T-helper 2 cell (primary cell): ENCODE measurements around the gene FHOD1.

Experiments used
- DNase-seq, 5 experiments: peaks; one replicate each; pipeline versions ENCODE4 v3.0.0 to v3.0.0-alpha.2; 2012 to 2022

FHOD1 gene

DNA sequence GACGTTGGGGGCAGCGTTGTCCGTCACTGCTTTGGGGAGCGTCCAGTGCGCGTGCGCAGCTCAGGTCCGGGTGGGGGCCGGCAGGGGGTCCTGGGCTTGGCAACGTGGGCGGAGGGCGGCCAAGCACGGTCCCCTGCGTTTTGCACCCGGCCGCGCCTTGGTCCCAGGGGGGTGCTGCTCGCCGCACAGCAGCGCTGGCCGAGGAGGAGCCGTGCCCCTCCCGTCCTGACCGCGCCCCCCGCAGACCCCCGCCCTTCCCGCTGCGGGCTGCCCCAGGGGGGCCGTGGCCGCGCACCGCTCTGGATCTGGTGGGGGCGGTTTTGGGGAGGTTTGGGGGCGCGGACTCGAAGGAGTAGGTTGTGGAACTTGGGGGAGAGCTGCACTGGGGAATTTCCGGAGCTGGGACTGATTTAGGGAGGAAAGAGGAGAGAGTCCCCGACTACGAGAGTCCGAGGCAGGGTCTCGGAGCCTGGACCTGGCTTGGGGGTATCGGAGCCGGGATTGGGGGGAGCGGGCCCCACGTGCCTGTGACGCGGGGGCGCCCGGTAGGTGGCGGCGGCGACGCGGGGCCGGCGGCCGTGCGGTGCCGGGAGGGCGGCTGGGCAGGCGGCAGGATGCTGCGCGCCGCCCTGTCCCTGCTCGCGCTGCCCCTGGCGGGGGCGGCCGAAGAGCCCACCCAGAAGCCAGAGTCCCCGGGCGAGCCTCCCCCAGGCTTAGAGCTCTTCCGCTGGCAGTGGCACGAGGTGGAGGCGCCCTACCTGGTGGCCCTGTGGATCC, 1.3 kb upstream of the FHOD1 start, which contains the start of gene SLC9A5:
TSS of gene SLC9A5 (plus strand) at position 579 of the 777 bp plus-strand sequence. CDS start at position 615, 36 bp downstream.
- DNase-seq, result peak in 1 of 5 experiments; percentile 45

DNA sequence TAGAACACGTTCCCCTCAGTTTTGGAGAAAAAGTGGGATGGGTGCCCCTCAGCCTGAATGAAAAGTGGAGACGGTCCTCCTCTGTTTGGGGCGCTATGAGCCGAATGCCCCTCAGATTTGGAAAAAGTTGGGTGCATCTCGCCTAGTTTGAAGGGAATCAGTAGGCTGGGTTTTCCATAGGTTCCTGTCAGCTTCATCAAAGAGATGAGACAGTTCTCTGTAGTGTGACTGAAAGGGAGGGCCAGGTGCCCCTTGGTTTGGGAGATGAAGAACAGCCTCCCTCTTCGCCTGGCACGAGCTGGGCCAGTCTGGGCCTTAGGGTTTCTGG, 756 bp upstream of the FHOD1 start:
- DNase-seq, result no peak

DNA sequence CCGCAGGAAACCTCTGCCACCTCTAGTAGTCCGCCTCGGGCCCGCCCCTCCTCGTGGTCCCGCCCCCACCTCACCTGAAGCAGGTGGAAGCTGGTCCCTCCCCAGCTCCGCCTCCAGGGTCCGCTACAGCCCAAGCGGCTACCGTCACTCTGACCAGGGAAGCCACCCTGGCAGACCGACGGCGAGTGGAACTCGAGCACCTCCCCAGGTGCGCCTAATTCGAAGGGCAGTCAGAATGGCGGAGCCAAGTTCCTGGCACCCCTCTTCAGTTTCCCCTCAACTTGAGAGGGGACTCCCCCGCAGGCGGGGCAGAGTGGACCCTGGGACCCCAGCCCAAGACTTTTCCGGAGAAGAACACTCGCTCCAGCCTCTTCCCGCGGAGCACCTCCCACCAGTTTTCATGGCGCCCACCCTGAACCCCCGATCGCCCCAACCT, 507 bp downstream of the FHOD1 start:
- peak in 2 of 5 experiments; percentile 30 to 38 for DNase-seq

DNA sequence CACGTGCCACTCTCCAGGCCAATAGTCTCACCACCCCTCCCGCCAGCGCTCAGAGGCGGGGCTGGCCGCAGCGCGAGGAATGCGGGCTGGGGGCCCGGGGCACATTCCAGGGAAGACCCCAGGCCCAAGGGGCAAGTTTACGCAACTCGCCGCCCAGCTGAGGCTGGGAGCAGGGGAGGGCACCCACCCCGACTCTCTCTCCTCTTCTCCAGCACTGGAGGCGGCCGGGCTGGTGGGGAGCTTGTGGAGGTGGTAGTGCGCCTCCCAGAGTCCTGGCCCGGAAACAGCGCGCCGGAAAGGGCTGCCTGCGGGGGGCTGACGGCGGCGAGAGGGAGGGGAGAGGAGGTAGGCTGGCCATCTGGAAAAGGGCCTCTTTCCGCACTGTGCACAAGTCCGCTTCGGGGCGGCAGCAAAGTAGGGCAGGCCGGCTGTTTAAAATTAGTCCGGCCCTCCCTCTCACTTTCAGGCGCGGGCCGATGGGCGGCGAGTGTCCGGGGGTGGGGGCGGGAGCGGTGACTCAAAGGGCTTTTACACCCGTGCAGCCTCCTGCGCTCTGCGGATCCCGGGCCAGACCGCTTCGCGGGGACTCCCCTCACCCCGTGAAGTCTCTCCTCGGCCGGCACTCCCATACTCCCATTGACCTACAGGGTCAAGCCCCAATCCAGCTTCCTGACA, 1.1 kb downstream of the FHOD1 start:
- DNase-seq, result peak in 3 of 5 experiments; percentile 29 to 64 (median 36)

DNA sequence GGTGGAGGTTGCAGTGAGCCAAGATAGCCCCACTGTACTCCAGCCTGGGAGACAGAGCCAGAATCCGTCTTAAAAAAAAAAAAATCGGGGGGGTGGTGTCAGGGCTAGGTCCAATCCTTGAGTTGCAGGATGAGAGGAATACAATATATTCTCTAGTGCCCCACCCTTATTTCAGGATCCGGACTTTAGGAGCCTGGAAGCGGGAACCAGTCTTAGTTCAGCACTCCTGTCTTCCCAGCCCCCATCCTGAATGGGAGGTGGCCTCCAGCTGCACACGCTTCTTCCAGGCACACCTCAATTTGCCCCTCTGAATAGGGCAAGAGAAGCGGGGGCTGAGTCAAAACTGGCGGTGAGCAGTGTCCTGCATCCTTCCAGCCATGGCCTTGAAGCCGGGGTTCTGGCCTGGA, 1.6 kb downstream of the FHOD1 start:
- DNase-seq, result no peak

DNA sequence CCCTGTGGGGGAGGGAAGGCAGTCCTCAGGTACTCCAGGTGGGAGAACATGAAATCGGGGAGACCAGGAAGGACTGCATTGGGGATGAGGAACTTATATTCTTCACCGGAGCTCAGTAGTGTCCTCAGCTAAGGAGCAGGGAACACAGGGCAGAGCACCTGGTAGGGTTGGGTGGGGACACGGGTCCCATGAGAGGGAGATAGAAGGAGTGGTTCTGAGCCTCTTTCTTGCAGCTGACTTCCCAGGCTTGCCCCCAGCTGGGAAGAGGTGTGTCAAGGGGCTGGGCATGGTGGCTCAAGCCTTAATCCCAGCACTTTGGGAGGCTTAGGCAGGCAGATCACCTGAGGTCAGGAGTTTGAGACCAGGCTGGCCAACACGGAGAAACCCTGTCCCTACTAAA, 2.1 kb downstream of the FHOD1 start:
- no peak for DNase-seq

DNA sequence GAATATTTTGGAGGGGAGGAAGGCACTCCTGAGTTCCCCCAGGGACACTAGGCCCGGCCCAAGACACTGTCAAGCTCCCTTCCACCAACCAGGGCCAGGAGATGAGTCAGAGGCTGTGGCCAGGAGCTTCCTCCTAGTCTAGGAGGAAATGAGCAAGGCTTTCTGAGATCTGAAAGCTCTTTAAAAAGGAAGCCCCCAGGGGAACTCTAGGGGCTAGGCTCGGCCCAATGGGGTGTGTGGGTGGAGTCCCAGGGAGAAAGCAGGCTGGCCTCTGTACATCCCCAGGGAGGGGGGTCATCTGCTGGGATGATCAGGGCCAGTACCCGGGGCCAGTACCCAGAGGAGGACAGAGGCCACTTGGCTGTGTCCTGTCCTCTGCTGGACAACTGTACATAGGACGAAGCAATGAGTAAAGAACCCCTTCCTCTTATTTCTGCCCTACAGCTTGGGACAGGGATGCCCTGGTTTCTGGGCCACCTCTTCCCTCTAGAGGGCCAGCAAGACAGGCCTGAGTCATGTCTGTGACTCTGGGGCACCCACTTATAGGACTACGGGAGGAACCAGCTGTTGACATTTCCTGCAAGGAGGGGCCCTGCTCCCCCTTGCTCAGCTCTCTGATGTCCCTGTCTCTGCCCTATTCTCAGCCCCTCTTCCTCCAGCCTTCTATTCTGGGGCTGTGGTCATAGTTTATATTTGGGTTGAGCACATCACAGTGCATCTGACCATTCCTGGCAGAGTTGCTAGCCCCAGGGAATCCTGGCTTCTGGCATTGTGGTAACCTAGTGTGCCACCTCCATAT, 2.7 kb downstream of the FHOD1 start:
- DNase-seq, result peak; percentile 35 to 89 (median 64)

DNA sequence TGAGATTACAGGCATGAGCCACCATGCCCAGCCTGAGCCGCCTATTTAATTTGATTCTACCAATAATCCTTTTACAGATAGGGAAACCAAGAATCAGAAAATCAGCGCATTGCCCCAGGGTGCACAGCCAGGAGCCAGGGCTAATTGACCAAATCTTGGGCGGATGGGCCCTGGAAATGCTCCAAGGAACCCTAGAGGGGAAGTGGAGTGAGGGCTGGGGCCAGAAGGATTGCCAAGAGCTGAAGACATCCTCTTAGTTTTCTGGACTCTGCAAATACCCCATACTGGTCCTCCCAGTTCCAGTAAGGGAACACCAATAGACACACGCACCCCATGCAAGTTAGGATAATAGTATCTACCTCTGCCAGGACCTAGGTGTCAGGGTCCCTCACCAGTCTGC, 3.8 kb downstream of the FHOD1 start:
- no peak for DNase-seq

DNA sequence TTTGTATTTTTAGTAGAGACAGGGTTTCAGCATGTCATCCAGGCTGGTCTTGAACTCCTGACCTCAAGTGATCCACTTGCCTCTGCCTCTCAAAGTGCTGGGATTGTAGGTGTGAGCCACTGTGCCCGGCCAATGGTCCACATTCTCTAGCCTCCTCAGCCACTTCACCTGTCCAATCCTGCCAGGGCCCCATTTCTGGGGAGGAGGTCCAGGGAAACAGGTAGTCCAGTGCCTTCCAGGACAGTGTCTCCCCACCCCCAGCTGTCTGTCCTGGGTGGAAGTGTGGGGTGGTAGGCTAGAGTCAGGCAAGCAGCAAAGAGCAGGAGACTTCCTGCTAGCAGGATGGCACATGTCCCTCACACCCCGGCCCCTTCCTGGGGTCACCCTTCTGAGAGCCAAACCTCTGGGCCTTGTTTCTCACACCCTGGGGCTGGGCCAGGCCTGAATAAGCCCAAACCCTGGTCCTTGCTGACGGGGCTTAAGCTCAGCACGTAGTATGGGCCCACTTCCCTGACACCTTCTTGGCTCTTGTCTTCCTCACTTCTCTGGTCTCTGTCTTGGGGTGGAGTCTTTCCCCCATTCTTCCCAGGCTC, 5.0 kb downstream of the FHOD1 start:
- DNase-seq, result no peak

DNA sequence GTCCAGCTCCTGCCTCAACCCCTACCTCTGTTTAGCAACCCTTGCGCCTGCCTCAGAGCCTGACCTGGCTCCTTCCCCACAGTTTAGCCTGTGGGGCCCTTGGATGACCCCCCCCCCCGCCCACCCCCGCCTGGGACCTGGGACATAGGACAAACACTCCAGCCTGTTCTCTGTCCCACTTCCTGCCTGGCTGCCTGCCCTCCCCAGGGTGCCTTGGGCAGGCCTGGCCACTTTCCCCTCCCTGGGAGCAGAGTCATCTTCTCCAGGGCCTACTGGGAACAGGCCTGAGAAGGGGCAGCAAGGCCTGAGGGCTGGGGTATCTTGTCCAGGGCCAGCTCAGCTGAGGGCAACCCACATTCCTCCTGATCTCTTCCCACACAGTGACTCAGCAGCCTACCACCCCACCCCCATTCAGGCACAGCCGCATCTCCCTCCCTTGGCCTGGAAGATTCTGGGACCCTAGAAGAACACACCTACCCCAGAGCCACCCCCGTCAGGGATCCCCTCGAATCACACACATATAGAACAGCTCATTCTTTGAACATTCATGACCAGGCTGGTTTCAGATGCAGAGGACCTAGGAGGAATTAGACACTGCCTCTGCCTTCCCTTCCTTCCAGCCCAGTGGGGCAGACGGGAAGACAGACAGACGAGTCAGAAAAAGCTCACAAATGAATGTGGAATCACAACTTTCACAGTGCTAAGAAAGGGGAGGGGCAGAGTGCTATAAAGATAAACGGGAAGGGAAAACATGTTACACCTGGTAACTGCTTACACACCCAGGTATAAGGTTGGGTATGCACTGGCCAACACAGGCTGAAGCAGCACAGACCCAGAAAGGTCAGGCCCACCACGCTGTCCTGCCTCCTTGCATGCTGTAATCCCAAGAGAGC, 6.0 kb downstream of the FHOD1 start:
- no peak for DNase-seq

DNA sequence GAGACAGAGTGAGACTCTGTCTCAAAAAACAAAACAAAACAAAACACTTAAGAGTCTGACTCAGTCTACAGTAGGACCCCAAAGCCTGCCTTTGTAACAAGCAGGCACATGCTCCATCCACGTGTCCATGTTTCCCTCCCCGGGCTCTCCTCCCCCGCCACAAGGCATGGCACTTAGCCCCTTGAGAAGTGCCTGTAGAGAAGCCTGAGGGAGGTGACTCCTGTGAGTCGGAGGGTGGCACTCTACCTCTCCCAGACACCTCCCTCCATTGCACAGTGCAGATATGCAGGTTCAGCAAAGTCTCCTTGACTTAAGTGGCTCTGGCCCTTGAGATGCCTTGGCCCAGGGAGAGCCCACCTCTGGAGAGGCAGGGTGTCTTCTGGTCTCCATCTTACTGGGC, 6.8 kb downstream of the FHOD1 start:
- no peak for DNase-seq

DNA sequence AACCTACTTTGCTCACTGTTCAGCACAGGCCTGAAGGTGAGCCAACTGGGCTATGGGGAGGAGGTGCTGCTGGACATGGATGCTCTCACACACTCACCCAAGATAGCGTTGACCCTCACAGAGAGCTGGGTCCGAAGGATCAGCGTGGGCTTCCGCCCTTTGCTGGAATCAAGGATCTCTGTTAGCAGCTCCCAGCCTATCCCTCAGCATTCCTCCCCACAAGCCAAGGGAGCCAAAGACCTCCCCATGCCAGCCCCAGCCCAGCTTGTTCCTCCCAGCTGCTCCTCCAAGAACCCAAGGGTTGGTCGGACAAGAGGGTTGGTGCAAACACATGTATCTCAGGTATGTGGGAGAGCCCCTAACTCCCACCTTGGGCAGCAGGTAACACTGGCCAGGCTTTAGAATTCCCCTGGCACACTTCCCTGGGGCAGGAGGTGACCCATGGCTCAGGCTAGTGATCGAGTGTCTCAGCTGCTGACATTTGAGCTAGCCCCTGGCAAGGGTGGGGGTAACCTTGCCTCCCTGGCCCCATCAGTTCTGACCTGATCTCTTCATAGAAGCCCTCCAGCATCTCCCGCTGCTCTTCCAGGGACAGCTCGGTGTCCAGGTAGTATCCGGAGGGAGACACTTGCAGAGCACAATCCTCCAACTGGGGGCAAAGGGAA, 8.3 kb downstream of the FHOD1 start:
- DNase-seq, result no peak

DNA sequence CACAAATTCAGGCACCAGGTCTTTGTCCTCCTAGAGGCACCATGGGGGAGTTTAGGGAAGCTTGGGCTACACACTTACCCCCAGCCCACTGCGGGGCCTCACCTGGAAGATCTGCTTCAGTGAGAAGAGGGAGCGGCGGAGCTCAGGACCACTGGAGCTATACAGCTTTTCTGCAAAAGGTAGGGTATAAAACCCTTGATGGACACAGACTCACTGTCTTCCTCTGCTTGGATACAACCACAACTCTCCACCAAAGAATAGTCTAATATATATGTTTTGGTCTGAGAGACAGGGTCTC, 9.1 kb downstream of the FHOD1 start:
- DNase-seq, result no peak

DNA sequence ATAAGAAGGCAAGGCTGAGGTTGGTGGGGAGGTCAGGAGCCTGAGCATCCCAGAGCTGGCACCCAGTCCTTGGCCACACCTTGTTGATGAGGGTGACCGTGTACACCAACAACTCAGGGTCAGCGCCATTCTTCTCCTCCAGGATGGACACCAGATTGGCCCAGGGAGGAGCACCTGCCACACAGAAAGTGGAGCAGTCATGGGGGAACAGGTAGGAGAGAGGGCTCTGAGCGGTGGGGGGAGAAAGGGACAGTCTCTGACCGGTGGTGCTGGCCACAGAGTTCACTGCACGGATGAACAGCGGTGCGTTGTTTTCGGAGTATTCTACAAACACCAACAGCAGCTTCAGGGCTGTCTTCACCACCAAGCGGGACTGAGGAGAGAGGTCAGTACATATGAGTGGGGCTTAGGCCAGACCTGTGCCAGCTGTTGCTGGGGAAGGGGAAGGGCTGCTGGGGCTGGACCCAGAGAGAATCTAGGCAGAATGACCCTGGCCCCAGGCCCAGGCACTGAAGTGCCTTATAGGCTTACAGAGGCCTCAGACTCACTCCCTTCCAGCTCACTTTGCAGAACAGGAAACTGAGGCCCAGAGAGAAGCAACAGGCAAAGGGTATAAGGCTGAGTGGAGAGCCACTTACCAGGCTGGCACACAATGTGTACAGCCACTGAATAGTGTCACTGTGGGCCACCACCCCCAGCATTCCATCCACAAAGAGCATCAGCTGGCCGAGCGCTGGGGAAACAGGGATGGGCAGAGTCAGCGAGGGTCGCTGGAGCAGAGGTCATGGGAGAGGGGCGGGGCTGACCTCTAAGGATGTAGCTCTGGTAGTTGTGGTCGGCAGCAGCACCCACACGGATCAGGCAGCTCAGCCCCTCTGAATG, 9.6 kb downstream of the FHOD1 start:
- no peak for DNase-seq

DNA sequence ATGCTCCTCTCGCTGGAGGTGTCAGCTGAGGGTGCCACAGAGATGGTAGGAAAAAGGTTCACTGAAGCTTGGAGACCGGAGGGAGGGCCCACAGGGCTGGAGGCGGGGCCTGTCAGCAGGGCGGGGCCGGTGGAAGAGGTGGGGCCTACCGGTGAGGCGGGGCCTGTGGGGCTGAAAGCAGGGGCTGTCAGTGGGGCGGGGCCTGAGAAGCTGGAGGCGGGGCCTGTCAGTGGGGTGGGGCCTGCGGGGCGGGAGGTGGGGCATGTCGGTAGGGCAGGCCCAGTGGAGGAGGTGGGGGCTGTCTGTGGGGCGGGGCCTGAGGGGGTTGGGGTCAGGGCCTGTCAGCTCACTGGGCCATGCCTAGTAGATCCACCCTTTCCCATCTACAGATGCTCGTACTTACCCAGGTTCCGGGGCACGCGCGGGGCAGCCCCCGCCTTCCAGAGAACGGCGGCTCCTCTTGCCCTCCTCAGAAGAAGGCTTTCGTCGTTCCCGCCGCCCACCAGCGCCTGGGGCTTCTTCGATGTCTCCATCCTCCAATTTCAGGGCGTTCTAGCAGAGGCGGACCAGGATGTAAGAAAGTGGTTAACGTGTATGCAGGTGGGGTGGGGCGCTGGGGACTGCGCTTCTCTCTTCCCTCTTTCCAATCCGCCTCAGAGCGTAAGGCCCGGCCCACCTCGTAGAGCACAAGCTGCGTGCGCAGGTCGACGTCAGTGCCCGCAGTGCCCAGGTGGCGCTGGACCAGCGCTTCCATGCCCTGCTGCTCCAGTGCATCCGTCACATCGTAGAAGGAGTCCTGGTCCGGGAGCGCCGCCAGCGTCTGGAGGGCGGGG, 10.5 kb downstream of the FHOD1 start:
- peak; percentile 56 to 80 (median 68) for DNase-seq

DNA sequence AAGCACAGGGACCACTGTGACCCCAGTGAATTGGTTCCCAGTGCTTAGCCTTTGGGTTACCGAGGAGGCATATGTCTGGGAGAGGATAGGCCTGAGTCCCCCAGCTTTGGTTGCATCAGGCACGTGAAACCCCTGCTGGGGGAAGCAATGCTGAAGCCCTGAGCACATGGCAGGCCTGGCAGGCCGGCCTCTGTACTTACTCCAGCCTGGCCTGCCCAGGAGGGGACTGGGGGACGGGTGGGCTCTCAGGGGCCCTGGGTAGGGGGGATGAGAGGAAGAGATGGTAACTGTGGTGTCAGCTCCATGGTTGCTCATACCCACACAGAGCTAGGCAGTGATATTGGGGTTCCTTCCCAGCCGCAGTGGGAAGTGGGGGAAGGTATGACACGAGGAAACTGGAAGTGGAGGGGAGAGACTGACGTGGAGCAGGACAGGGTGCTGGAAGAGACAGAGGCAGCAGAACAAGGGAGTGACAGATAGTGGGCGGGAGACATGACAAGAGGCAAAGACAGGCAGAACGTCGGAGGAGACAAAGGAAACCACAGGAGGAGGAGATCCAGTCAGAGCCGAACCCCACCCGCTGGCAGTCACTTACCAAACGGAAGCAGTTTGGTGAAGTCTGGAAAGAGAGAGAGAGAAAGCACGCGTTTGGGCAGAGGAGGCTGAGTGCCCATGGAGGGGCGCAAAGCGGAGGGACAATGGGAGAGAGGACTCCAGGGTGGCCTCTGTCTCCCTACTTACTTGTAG, 11.3 kb downstream of the FHOD1 start:
- DNase-seq, result peak in 3 of 5 experiments; percentile 36 to 92 (median 52)

DNA sequence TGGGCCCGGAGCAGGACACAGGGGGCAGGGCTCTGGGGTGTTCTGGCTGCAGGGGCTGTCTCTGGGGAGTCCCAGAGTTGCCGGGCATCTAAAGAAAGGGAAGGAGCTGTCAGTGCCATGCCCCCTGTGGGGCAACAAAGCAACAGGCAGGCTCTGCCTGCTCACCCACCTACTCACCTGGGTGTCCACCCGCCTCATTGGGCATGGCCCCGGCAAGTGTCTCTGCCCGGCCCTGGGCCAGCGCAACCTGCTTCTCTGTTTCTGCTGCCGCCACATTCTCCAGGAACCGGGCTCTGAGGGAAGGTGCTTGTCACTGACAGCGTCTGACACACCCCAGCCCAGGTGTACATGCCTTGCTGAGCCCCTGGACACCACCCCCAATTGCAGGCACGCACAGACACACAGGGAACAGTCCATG, 13.1 kb downstream of the FHOD1 start:
- no peak for DNase-seq

DNA sequence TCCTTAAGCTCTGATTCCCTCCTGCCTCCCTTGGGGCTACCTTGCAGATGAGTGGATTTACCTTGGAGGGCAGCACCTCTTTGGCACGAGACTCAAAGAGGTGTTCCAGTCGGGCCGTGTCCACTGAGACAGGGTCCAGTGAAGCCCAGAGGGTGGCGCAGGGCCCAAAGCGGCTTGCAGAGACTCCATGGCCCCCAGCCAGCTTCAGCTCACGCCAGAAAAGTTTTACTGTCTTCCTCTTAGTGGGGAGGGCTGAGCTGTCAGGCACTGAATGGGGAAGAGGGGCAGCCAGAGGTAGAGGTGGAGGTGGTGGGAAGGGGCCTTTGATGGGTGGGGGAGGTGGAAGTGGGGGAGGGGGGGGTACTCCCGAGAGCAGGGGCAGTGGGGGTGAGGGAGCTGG, 13.7 kb downstream of the FHOD1 start:
- DNase-seq, result no peak
